ENCODE results near the gene S100A6. TPM values are rescaled to one million over a fixed set of nuclear protein-coding genes. Genes with fewer than 3 reads are reported as not detected.
"Not testable (repeated sequence)": the region's sequence is repeated elsewhere in the genome, so short reads cannot be mapped to it uniquely, and the experiment has no call there.

Gene S100A6
- total RNA-seq, 1 donor: 1,187 TPM

DNA sequence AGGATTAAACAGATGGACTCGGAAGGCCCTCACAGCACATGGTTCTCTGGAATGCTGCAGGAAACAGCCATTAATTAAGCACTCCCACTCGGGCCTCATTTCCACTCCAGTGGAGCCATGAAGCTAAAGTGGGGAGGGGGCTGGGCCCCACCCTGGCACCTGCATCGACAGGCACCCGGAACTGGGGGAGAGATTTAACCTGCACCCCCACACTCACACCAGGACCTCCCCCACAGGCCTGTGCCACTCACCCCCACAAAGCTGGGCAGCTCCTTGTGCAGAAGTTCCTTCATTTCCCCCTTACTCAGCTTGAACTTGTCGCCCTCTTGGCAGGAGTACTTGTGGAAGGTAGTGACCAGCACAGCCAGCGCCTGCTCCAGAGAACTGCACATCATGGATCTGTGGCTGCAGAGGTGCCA lies 27.7 kb upstream of the S100A6 start:
- Histone ChIP-seq H3K79me2 (ENCODE audit: insufficient read depth, low read length) (no peaks in the 10 kb centered on the region), H2AFZ (ENCODE audit: low read length) (no peak overlapping the region), H3K36me3 (ENCODE audit: insufficient read depth, low read length) (no peaks in the 10 kb centered on the region)

DNA sequence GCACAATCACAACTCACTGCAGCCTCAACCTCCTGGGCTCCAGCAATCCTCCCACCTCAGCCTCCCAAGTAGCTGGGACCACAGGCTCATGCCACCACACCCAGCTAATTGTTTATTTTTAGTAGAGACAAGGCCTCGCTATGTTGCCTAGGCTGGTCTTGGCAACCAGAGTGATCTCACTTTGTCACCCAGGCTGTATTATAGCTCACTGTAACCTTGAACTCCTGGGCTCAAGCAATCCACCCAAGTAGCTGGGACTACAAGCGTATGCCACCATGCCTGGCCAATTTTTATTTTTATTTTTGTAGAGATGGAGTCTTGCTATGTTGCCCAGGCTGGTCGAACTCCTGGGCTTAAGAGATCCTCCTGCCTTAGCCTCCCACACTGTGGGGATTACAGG lies 26.2 kb upstream of the S100A6 start:
- not testable (repeated sequence) for H2AFZ ChIP-seq (ENCODE audit: low read length); H4K20me1 ChIP-seq (ENCODE audit: insufficient read depth, low read length); H3K4me3 ChIP-seq (ENCODE audit: insufficient read depth, low read length); H3K4me2 ChIP-seq (ENCODE audit: insufficient read depth, low read length); H3K36me3 ChIP-seq (ENCODE audit: insufficient read depth, low read length); DNase-seq (ENCODE audit: insufficient read length, low spot score, missing footprints); H3K9me3 ChIP-seq (ENCODE audit: low read depth, low read length); H3K79me2 ChIP-seq (ENCODE audit: insufficient read depth, low read length); H3K27ac ChIP-seq (ENCODE audit: low read depth, low read length); H3K27me3 ChIP-seq (ENCODE audit: insufficient read depth, low read length)
- peaks cover 19% of the 10 kb centered on the region for H3K4me1 ChIP-seq (ENCODE audit: insufficient read depth, low read length)

More for the DNA sequence above, 27.7 kb upstream of the S100A6 start:
- DNase-seq (ENCODE audit: insufficient read length, low spot score, missing footprints): no peak
- H3K4me3 ChIP-seq (ENCODE audit: insufficient read depth, low read length): no peak overlapping the region
- TF ChIP-seq, protein P1, sequence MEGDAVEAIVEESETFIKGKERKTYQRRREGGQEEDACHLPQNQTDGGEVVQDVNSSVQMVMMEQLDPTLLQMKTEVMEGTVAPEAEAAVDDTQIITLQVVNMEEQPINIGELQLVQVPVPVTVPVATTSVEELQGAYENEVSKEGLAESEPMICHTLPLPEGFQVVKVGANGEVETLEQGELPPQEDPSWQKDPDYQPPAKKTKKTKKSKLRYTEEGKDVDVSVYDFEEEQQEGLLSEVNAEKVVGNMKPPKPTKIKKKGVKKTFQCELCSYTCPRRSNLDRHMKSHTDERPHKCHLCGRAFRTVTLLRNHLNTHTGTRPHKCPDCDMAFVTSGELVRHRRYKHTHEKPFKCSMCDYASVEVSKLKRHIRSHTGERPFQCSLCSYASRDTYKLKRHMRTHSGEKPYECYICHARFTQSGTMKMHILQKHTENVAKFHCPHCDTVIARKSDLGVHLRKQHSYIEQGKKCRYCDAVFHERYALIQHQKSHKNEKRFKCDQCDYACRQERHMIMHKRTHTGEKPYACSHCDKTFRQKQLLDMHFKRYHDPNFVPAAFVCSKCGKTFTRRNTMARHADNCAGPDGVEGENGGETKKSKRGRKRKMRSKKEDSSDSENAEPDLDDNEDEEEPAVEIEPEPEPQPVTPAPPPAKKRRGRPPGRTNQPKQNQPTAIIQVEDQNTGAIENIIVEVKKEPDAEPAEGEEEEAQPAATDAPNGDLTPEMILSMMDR (IDR thresholded peaks at IDR 0.05; ENCODE audit: extremely low read depth, low read depth, low read length): no peak
- H3K4me1 ChIP-seq (ENCODE audit: insufficient read depth, low read length): peaks cover 34% of the 10 kb centered on the region
- H3K27me3 ChIP-seq (ENCODE audit: insufficient read depth, low read length): no peaks in the 10 kb centered on the region
- H3K27ac ChIP-seq (ENCODE audit: low read depth, low read length): no peak overlapping the region
- H4K20me1 ChIP-seq (ENCODE audit: insufficient read depth, low read length): no peaks in the 10 kb centered on the region
- H3K4me2 ChIP-seq (ENCODE audit: insufficient read depth, low read length): no peak overlapping the region
- H3K9me3 ChIP-seq (ENCODE audit: low read depth, low read length): no peaks in the 10 kb centered on the region

DNA sequence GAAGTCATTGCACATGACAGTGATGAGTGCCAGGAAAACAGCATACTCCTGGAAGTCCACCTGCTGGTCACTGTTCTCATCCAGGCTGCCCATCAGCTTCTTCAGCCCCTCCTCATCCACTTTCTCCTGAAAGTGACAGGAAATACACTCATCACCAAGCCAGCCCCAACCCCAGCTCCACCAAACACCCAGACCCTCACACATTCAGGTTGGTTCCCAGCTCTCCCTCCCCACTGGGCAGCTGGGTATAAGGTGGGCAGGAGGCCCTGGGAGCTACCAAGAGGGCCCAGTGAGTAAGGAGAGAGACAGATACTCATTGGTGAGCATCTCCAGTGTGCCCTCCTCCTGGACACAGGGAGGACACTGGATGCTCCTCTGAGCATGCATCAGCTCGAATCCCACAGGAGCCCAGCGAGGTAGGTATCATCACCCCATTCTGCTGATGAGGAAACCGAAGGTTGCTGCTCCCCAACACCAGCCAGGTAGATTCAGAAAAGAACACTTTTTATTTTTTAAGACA lies 25.7 kb upstream of the S100A6 start:
- TF ChIP-seq, protein P1 (IDR thresholded peaks at IDR 0.05; ENCODE audit: extremely low read depth, low read depth, low read length): no peak
- Histone ChIP-seq H4K20me1 (ENCODE audit: insufficient read depth, low read length) (no peaks in the 10 kb centered on the region), H3K4me3 (ENCODE audit: insufficient read depth, low read length) (no peak overlapping the region), H3K27me3 (ENCODE audit: insufficient read depth, low read length) (no peaks in the 10 kb centered on the region), H3K79me2 (ENCODE audit: insufficient read depth, low read length) (no peaks in the 10 kb centered on the region), H3K27ac (ENCODE audit: low read depth, low read length) (no peak overlapping the region), H3K9me3 (ENCODE audit: low read depth, low read length) (no peaks in the 10 kb centered on the region), H2AFZ (ENCODE audit: low read length) (no peak overlapping the region), H3K36me3 (ENCODE audit: insufficient read depth, low read length) (no peaks in the 10 kb centered on the region), H3K4me2 (ENCODE audit: insufficient read depth, low read length) (no peak overlapping the region), H3K4me1 (ENCODE audit: insufficient read depth, low read length) (peaks cover 14% of the 10 kb centered on the region)
- no peak for DNase-seq (ENCODE audit: insufficient read length, low spot score, missing footprints)

DNA sequence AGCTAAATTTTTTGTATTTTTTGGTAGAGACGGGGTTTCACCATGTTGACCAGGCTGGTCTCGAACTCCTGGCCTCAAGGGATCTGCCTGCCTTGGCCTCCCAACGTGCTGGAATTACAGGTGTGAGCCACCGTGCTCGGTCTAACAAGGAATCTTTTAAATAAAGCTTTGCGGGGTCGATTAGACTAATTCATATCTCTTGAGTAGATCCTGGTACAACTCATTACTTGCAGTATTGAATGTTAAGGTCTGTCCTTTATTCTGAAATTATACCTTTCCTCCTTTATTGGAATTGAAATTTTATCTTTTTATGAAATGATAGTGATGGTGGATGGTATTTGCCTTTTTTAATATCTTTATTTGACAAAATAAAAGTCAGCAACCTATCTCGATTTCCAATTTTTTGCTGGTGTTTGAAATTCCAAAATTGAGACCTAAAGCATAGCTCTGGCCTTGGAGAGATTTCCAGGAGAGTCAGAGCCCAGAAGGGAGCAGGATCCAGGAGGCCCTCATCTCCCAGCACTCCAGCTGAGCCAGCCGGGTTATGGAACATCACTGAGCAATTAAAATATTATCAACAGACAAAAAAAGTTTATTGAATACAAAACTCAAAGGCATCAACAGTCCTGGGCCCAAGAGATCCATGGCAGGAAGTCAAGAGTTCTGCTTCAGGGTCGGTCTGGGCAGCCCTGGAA lies 25.1 kb upstream of the S100A6 start:
- no peak for DNase-seq (ENCODE audit: insufficient read length, low spot score, missing footprints)
- TF ChIP-seq, protein P1 (IDR thresholded peaks at IDR 0.05; ENCODE audit: extremely low read depth, low read depth, low read length): no peak
- peaks cover 8% of the 10 kb centered on the region for H3K4me1 ChIP-seq (ENCODE audit: insufficient read depth, low read length)

More for the DNA sequence above, 25.1 kb upstream of the S100A6 start:
- H3K9me3 ChIP-seq (ENCODE audit: low read depth, low read length): no peaks in the 10 kb centered on the region
- no peaks in the 10 kb centered on the region for H4K20me1 ChIP-seq (ENCODE audit: insufficient read depth, low read length)
- H2AFZ ChIP-seq (ENCODE audit: low read length): no peak overlapping the region
- H3K36me3 ChIP-seq (ENCODE audit: insufficient read depth, low read length): no peaks in the 10 kb centered on the region
- no peaks in the 10 kb centered on the region for H3K79me2 ChIP-seq (ENCODE audit: insufficient read depth, low read length)
- no peaks in the 10 kb centered on the region for H3K27me3 ChIP-seq (ENCODE audit: insufficient read depth, low read length)
- no peak overlapping the region for H3K4me2 ChIP-seq (ENCODE audit: insufficient read depth, low read length)
- no peak overlapping the region for H3K4me3 ChIP-seq (ENCODE audit: insufficient read depth, low read length)
- no peak overlapping the region for H3K27ac ChIP-seq (ENCODE audit: low read depth, low read length)
